ENCODE measurements around the gene NDUFS8.
"Not testable (repeated sequence)": the region's sequence is repeated elsewhere in the genome, so short reads cannot be mapped to it uniquely, and the experiment has no call there.

NDUFS8 gene

DNA sequence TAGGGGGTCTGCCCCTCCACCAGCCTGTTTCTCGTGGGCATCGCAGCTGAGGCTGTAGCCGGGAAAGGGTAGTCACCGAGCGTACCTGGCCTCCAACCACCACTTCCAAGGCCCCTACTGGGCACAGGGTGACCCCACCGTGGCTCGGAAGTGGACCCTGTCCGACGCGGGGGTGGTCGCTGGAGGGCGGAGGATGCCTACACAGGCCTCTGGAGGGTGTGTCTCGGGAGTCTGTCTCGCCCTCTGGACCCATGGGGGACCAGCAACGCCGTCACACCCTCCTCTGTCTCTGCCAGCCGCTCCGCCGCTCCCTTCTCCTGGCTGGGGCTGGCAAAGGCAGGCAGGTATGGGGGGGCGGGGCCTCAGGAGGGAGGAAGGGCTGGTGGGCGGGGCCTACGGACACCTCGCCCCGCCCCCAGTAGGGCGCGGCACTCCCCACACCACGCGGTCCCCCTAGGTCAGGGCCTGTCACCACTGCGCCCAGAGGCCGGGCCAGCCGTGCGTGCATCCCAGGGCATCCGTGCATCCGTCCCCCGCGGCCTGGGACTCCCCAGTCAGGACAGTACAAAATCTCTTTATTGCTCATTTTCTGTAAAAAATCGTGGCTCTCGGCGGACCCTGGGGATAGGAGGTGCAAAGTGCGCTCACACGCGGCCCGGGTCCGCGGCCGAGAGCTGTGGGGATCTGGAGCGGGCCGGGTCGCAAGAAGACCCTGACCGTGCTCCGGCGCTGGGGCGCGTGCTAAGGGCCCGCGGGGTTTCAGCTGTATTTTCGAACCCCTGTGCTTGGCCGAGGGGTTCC, 39.7 kb upstream of the NDUFS8 start:
- H3K4ac ChIP-seq (ENCODE audit: low read depth, low read length) = peak overlapping the region; percentile 78
- no CpG with 5 or more reads among the region's 58 CpGs for WGBS (ENCODE audit: extremely low coverage, insufficient coverage, low lambda C conversion rate)

GRCh38 chr11:67991347-67992121, 38.9 kb upstream of the NDUFS8 start:
- not testable (repeated sequence) for H3K79me1 ChIP-seq (ENCODE audit: low read length); H2BK15ac ChIP-seq (replicated peaks; ENCODE audit: low read depth); H2AK5ac ChIP-seq (ENCODE audit: low read length); H4K8ac ChIP-seq (ENCODE audit: low read depth, low read length); H2BK120ac ChIP-seq (ENCODE audit: low read depth, low read length); H3K4me2 ChIP-seq (ENCODE audit: low read length); H2BK5ac ChIP-seq (ENCODE audit: low read length); H4K5ac ChIP-seq (ENCODE audit: low read length); H3K27ac ChIP-seq (ENCODE audit: low read depth, low read length); H3K4me1 ChIP-seq (ENCODE audit: control insufficient read depth, low read depth, low read length); H3K4me3 ChIP-seq (ENCODE audit: low read length); H3K27me3 ChIP-seq (ENCODE audit: insufficient read depth, low read length, poor library complexity); H3K36me3 ChIP-seq (ENCODE audit: control insufficient read depth, insufficient read depth, low read length); DNase-seq; H3K79me2 ChIP-seq (ENCODE audit: control insufficient read depth, insufficient read depth, low read length); H3K23ac ChIP-seq (ENCODE audit: low read length)
- no CpG with 5 or more reads among the region's 70 CpGs for WGBS (ENCODE audit: extremely low coverage, insufficient coverage, low lambda C conversion rate)
- Histone ChIP-seq H3K18ac (ENCODE audit: low read length) (peak overlapping the region; percentile 23), H3K56ac (ENCODE audit: low read length) (peak overlapping the region; percentile 73), H3K4ac (ENCODE audit: low read depth, low read length) (peak overlapping the region; percentile 78), H3K9ac (ENCODE audit: low read length) (peak overlapping the region; percentile 72)

More for the DNA sequence above, 39.7 kb upstream of the NDUFS8 start:
- Histone ChIP-seq H3K9ac (ENCODE audit: low read length) (peak overlapping the region; percentile 72), H3K56ac (ENCODE audit: low read length) (peak overlapping the region; percentile 73), H3K18ac (ENCODE audit: low read length) (peak overlapping the region; percentile 23), H3K4me2 (ENCODE audit: low read length) (peak overlapping the region; percentile 64), H4K8ac (ENCODE audit: low read depth, low read length) (peak overlapping the region; percentile 92)
- not testable (repeated sequence) for H2BK5ac ChIP-seq (ENCODE audit: low read length); H3K36me3 ChIP-seq (ENCODE audit: control insufficient read depth, insufficient read depth, low read length); H2BK120ac ChIP-seq (ENCODE audit: low read depth, low read length); H2BK15ac ChIP-seq (replicated peaks; ENCODE audit: low read depth); H4K5ac ChIP-seq (ENCODE audit: low read length); H3K79me1 ChIP-seq (ENCODE audit: low read length); H3K4me3 ChIP-seq (ENCODE audit: low read length); H3K23ac ChIP-seq (ENCODE audit: low read length); H3K27me3 ChIP-seq (ENCODE audit: insufficient read depth, low read length, poor library complexity); H3K4me1 ChIP-seq (ENCODE audit: control insufficient read depth, low read depth, low read length); H3K79me2 ChIP-seq (ENCODE audit: control insufficient read depth, insufficient read depth, low read length); H3K27ac ChIP-seq (ENCODE audit: low read depth, low read length); H2AK5ac ChIP-seq (ENCODE audit: low read length)
- peak; percentile 78 for DNase-seq

DNA sequence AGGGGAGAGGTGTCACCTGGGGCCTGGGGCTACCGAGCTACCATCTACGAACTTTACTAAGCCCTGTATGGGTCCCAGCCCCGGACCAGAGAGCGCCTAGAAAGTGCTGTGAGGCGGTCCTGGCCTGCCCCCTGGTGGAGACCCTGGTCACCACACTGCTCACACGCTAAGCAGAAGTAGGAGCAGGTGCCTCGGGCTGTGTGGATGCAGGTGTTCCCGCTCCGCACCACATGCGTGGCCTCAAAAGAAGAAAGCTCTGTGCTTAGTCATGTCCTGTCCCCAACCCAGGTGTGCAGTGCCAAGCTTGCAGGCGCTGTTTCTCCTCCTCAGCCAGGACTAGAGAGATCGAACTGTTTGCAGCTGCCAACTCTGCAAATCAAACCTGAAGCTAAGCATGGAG, 36.7 kb upstream of the NDUFS8 start:
- peak; percentile 65 for DNase-seq
- not testable (repeated sequence) for H4K5ac ChIP-seq (ENCODE audit: low read length); H2BK120ac ChIP-seq (ENCODE audit: low read depth, low read length); H3K23ac ChIP-seq (ENCODE audit: low read length); H3K4me3 ChIP-seq (ENCODE audit: low read length); H2BK15ac ChIP-seq (replicated peaks; ENCODE audit: low read depth); H3K18ac ChIP-seq (ENCODE audit: low read length); H3K36me3 ChIP-seq (ENCODE audit: control insufficient read depth, insufficient read depth, low read length); H3K4me1 ChIP-seq (ENCODE audit: control insufficient read depth, low read depth, low read length); H2BK5ac ChIP-seq (ENCODE audit: low read length); H4K8ac ChIP-seq (ENCODE audit: low read depth, low read length); H3K79me1 ChIP-seq (ENCODE audit: low read length); H3K4me2 ChIP-seq (ENCODE audit: low read length); H3K27ac ChIP-seq (ENCODE audit: low read depth, low read length); H3K9ac ChIP-seq (ENCODE audit: low read length); H3K79me2 ChIP-seq (ENCODE audit: control insufficient read depth, insufficient read depth, low read length); H3K27me3 ChIP-seq (ENCODE audit: insufficient read depth, low read length, poor library complexity); H3K4ac ChIP-seq (ENCODE audit: low read depth, low read length); H2AK5ac ChIP-seq (ENCODE audit: low read length); H3K56ac ChIP-seq (ENCODE audit: low read length)
- WGBS (ENCODE audit: extremely low coverage, insufficient coverage, low lambda C conversion rate) = no CpG with 5 or more reads among the region's 12 CpGs

GRCh38 chr11:67994387-67994786, 36.1 kb upstream of the NDUFS8 start:
- H3K27ac ChIP-seq (ENCODE audit: low read depth, low read length); DNase-seq; H3K9ac ChIP-seq (ENCODE audit: low read length); H2BK5ac ChIP-seq (ENCODE audit: low read length); H3K56ac ChIP-seq (ENCODE audit: low read length); H3K4me2 ChIP-seq (ENCODE audit: low read length); H3K4ac ChIP-seq (ENCODE audit: low read depth, low read length); H2AK5ac ChIP-seq (ENCODE audit: low read length); H3K18ac ChIP-seq (ENCODE audit: low read length); H3K23ac ChIP-seq (ENCODE audit: low read length); H3K36me3 ChIP-seq (ENCODE audit: control insufficient read depth, insufficient read depth, low read length); H3K79me1 ChIP-seq (ENCODE audit: low read length); H3K4me1 ChIP-seq (ENCODE audit: control insufficient read depth, low read depth, low read length); H3K79me2 ChIP-seq (ENCODE audit: control insufficient read depth, insufficient read depth, low read length); H2BK15ac ChIP-seq (replicated peaks; ENCODE audit: low read depth); H4K5ac ChIP-seq (ENCODE audit: low read length); H4K8ac ChIP-seq (ENCODE audit: low read depth, low read length); H3K4me3 ChIP-seq (ENCODE audit: low read length); H3K27me3 ChIP-seq (ENCODE audit: insufficient read depth, low read length, poor library complexity); H2BK120ac ChIP-seq (ENCODE audit: low read depth, low read length): not testable (repeated sequence)
- no CpG with 5 or more reads among the region's 5 CpGs for WGBS (ENCODE audit: extremely low coverage, insufficient coverage, low lambda C conversion rate)

- H3K18ac ChIP-seq (ENCODE audit: low read length); H3K23ac ChIP-seq (ENCODE audit: low read length); H2BK15ac ChIP-seq (replicated peaks; ENCODE audit: low read depth); H2BK120ac ChIP-seq (ENCODE audit: low read depth, low read length); H3K56ac ChIP-seq (ENCODE audit: low read length); H3K79me1 ChIP-seq (ENCODE audit: low read length); H4K8ac ChIP-seq (ENCODE audit: low read depth, low read length); H2BK5ac ChIP-seq (ENCODE audit: low read length); H3K9ac ChIP-seq (ENCODE audit: low read length); H2AK5ac ChIP-seq (ENCODE audit: low read length); H3K4me2 ChIP-seq (ENCODE audit: low read length); H3K4ac ChIP-seq (ENCODE audit: low read depth, low read length); H3K79me2 ChIP-seq (ENCODE audit: control insufficient read depth, insufficient read depth, low read length); H3K4me3 ChIP-seq (ENCODE audit: low read length); H3K36me3 ChIP-seq (ENCODE audit: control insufficient read depth, insufficient read depth, low read length); H3K4me1 ChIP-seq (ENCODE audit: control insufficient read depth, low read depth, low read length); H3K27me3 ChIP-seq (ENCODE audit: insufficient read depth, low read length, poor library complexity); H4K5ac ChIP-seq (ENCODE audit: low read length); DNase-seq; H3K27ac ChIP-seq (ENCODE audit: low read depth, low read length): not testable (repeated sequence)
- WGBS (ENCODE audit: extremely low coverage, insufficient coverage, low lambda C conversion rate) = no CpG with 5 or more reads among the region's 3 CpGs
Measured at GRCh38 chr11:67995129-67995528, 35.4 kb upstream of the NDUFS8 start.
